ENCODE measurements around the gene KIFC3. TPM values are rescaled to one million over a fixed set of nuclear protein-coding genes. Genes with fewer than 3 reads are reported as not detected.

Gene KIFC3
- total RNA-seq, 6 experiments from 2014 or later: 51.8 to 81.5 (median 72.7) TPM

- Mint-ChIP-seq H3K4me3 (no peak overlapping the region), H3K4me1 (ENCODE audit: low read depth) (no peaks in the 10 kb centered on the region), H3K9me3 (no peaks in the 10 kb centered on the region), H3K27ac (no peak overlapping the region), H3K27me3 (ENCODE audit: insufficient read depth) (peaks cover 1% of the 10 kb centered on the region), H3K36me3 (ENCODE audit: low read depth) (no peaks in the 10 kb centered on the region)
- no peak for DNase-seq
- TF ChIP-seq CTCF (IDR thresholded peaks at IDR 0.05): no peak
Observed at GRCh38 chr16:57745768-57746167, 56.5 kb downstream of the KIFC3 start.

- no peaks in the 10 kb centered on the region; the same call in 1 of the 2 replicates for H3K27me3 Mint-ChIP-seq (ENCODE audit: insufficient read depth)
- no peak overlapping the region for H3K4me3 Mint-ChIP-seq
- no peaks in the 10 kb centered on the region for H3K4me1 Mint-ChIP-seq (ENCODE audit: low read depth)
- no peak overlapping the region for H3K27ac Mint-ChIP-seq
- no peak for TF ChIP-seq CTCF (IDR thresholded peaks at IDR 0.05)
- no peaks in the 10 kb centered on the region for H3K36me3 Mint-ChIP-seq (ENCODE audit: low read depth)
- no peak for DNase-seq
- no peaks in the 10 kb centered on the region for H3K9me3 Mint-ChIP-seq
Observed at GRCh38 chr16:57744642-57744903, 57.7 kb downstream of the KIFC3 start.

GRCh38 chr16:57743886-57744641 lies 58.2 kb downstream of the KIFC3 start:
- H3K9me3 Mint-ChIP-seq: no peaks in the 10 kb centered on the region
- H3K36me3 Mint-ChIP-seq (ENCODE audit: low read depth): no peaks in the 10 kb centered on the region
- no peak overlapping the region for H3K27ac Mint-ChIP-seq
- no peak for DNase-seq
- H3K4me1 Mint-ChIP-seq (ENCODE audit: low read depth): no peaks in the 10 kb centered on the region
- TF ChIP-seq CTCF (IDR thresholded peaks at IDR 0.05): no peak
- H3K27me3 Mint-ChIP-seq (ENCODE audit: insufficient read depth): no peaks in the 10 kb centered on the region; the same call in 1 of the 2 replicates
- no peak overlapping the region for H3K4me3 Mint-ChIP-seq

GRCh38 chr16:57743458-57743857 lies 58.8 kb downstream of the KIFC3 start:
- TF ChIP-seq CTCF (IDR thresholded peaks at IDR 0.05): peak; percentile 18; the same call in 1 of the 2 replicates
- Mint-ChIP-seq H3K9me3 (no peaks in the 10 kb centered on the region), H3K4me3 (no peak overlapping the region), H3K36me3 (ENCODE audit: low read depth) (no peaks in the 10 kb centered on the region), H3K4me1 (ENCODE audit: low read depth) (no peaks in the 10 kb centered on the region), H3K27me3 (ENCODE audit: insufficient read depth) (no peaks in the 10 kb centered on the region; the same call in 1 of the 2 replicates), H3K27ac (no peak overlapping the region)
- DNase-seq: no peak

- no peaks in the 10 kb centered on the region for H3K9me3 Mint-ChIP-seq
- no peak overlapping the region for H3K27ac Mint-ChIP-seq
- DNase-seq: no peak
- no peak overlapping the region for H3K4me3 Mint-ChIP-seq
- H3K4me1 Mint-ChIP-seq (ENCODE audit: low read depth): peaks cover 4% of the 10 kb centered on the region
- no peak for TF ChIP-seq CTCF (IDR thresholded peaks at IDR 0.05)
- H3K36me3 Mint-ChIP-seq (ENCODE audit: low read depth): no peaks in the 10 kb centered on the region
- H3K27me3 Mint-ChIP-seq (ENCODE audit: insufficient read depth): no peaks in the 10 kb centered on the region; the same call in 1 of the 2 replicates
Observed at GRCh38 chr16:57742543-57742942, 59.7 kb downstream of the KIFC3 start.

Measured in HFFc6 (cell line).